HG03025 (cell line): Measurements from ENCODE around the gene PRKCA.

Source experiments
- ATAC-seq: cut with Tn5 transposase; IDR thresholded peaks from one replicate; pipeline ENCODE4 v1.9.1; 2021; ENCODE audit warnings: mild to moderate bottlenecking, moderate library complexity; ENCODE audit not compliant: unreplicated experiment, low FRiP score

The PRKCA gene

DNA sequence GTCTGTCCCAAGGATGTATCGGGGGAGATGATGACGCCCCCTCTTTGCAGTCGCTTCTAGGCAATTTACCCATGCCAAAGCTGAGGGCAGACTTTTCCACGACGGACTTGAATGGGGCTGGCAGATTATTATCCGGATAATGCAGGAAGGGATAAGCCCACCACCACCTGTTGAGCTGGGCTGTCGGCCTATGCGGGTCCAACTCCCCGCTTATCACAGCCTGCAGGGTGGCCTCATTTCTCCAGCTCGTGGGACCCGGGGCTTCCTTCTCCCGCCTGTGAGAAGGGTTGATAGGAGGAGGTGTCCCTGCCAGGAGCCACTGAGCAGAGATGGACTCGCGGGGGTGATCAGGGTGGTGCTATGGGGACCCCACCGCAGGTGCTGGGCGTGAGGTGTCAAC lies 533.1 kb downstream of the PRKCA start:
- ATAC-seq = no peak

DNA sequence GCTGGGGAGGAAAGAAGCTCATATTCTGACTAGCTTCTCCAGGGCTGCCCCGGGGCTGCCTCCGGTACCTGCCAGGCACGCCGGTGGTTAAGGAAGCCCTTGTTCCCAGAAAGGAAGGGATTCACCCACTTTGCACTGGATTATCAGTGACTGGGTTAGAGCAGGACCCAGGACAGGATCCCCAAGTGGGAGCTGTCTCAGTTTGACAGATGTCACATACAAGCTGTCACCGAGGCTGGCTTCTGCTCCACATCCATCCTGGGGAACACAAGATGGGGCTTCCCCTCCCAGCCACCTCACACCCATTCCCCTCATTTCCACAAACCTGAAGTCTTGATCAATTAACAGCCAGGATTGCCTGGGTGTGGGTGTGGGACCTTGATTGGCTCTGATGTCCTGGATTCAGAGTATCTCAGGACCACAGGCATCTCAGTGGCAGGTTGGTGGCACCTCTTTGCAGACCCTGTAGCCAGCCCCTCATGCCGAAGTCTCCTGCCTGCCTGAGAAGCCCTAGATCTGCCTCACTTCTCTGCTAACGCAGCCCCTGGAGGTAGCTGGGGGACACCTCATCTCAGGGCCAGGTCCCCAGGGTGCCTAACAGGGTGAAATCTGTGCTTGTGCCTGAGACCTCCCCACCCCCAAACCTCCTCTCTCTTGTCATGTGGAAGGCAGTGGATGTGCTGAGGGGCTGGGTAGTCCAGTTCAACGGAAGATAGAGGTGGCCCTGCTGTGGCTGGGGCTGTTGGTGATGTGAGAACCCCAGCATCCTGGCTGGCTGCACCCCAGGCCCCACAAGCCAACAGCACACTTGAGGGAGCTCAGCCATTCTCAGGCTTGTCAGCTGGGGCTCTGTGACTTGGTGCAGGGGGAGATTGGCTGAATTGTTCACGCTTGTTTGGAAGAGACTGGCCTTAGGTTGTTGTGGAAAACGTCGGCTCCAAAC lies 533.9 kb downstream of the PRKCA start:
- no peak for ATAC-seq

DNA sequence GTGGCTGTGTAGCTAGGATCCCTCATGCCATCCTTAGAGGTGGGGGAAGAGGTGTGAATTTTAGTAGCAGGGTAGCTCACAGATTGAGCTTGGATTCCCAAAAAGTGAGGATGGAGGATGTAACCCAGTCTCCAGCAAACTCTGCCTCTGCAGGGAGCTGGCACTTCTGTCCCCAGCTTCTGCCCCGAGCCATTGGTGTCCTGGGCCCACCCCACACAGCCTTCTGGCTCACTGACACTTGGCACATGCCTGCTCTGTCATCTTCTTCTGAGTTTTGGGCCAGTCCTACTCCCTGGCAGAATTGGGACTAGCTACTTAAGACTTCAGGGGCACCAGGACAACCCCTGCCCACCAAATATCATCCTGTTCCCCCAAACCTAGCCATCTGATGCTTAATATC lies 534.8 kb downstream of the PRKCA start:
- ATAC-seq = no peak

DNA sequence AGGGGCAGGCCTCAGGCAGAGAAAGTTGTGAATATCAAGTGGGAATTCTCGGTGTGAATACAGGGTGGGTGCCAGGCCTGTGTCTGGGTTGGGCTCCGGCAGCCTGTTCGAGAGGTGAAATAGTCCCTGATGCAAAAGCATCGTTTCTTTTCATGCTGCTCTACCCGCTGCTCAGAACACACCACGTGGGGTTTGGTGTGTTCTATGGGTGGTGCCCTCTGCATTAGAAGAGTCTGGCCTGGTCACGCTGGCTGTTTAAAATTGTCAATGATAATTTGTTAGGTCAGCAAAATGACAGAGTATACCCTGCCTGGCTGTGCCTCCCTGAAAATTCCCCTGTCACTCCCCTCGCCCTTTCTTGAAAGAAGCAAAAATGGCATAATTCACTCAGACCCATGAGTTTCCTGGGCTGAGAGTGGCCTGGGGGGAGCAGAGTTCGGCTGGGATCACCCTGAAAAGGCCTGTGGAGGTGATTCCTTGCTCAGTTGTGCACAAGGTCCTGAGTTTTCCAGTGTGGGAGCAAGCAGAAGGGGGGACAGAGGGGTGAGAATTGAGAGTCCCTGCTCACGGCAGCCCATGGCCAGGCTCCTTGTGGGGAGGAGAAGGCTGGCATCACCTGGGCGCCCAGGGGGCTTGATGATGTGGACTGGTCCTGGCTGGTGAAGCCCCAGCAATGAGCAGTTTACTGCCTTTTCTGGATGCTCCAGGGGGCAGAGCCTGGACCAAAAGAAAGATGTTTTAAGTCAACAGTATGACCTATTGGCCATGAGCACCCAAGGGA lies 535.7 kb downstream of the PRKCA start:
- no peak for ATAC-seq

DNA sequence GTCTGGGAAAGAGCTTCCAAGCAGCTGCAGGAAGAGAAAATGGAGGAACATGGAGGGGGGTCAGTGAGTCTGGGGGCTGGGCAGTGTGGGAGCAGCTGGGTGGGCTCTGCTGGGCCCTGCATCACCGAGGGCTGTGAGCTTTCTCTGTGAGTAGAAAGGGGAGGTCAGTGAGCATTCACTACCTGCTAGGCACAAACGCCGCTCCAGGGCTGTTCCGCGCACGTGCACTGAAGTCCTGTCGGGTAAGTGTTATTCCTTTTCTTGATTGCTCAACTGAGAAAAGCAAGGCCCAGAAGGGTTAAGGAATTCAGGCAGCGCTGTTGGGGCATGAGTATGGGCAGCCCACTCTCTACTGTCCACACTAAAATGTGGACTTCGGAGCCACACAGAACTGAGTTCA lies 537.2 kb downstream of the PRKCA start:
- no peak for ATAC-seq

DNA sequence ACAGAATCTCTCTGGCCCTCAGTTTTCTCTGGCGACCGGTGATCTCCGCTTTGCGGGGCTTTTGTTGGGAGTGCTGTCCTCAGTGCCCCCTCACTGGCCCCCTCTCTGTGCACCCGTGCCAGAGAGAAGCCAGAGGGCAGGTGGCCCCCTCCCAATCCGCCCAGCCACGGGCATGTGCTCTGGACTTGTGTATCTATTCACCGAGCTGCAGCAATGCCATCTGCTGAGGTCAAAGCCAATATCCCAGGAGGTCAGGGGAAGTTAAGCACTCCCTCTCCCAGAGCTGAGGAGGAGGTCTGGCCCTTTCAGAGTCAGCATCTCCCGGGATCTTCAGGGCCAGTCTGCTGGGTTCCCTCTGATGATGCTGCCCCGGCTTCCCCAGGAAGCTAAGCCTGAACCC lies 537.6 kb downstream of the PRKCA start:
- no peak for ATAC-seq

DNA sequence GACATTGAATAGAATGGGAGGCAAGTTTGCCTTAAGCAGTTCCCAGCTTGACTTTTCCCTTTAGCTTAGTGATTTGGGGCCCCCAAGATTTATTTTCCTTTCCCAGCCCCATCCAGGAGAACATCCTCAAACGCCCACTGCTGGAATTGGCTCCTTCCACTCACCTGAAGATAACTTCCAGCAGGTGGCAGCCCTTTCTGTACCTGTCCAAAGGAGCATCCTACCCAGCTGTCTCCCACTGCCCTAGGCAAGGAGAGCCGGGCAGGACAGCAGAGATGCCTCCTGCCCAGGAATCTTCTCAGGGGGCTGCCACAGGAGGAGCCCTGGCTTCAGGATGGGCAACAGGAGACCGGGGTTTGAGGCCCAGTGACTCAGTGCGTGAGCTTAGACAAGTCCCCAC lies 538.9 kb downstream of the PRKCA start:
- no peak for ATAC-seq

DNA sequence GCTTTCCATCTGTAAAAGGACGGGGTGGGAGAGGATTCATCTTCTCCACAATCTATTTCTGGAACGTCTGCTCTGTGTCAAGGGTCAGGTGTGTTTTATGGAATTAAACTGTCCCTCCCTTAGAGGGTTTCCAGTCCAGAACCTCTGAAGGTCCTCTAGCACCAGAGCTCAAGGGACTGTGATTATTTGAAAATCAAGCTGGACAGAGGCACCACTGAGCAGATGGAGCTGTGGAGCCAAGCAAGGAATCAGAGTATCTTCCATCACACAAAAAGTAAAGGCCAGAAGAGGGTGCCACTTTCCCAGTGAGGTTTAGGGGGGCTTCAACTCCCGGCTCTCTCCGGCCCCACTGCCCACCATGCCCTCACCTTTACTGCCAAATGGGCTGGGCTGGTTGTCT lies 539.3 kb downstream of the PRKCA start:
- ATAC-seq = no peak

DNA sequence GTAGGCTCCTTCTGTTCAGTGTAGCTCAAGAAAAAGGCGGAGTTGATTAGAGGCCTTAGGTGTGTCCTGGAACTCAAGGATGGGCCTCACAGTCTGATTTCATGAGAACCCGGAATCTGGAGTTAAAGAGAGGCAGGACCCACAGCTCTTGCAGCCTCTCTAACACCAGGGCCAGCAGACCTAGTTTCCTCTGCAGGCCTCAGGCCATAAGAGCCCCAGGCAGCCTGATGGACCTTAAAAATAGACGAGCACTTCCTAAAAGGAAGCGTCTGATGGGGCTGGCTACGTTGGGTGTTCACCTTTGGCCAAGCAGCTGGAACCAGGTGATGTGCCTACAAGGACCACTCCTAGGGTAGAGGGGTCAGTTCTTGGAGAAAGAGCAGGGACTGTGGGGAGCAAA lies 540.1 kb downstream of the PRKCA start:
- ATAC-seq = no peak

DNA sequence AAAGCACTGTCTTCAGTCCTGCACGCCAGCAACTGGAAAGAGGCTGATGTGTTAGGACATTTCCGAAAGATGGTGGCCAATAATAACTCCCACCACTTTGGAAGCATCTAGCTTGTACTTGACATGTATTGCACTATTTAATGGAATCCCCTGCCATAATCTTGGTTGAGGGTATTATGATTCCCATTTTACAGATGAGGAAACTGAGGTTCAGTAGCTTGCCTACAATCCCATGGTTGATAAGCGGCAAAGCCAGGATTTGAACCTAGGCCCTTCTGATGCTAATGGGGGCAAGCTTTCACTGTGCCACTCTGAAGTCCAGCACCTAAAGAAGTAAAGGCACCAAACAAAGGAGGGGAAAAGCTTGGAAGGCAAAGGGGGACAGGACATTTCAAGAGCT lies 540.5 kb downstream of the PRKCA start:
- ATAC-seq = no peak

DNA sequence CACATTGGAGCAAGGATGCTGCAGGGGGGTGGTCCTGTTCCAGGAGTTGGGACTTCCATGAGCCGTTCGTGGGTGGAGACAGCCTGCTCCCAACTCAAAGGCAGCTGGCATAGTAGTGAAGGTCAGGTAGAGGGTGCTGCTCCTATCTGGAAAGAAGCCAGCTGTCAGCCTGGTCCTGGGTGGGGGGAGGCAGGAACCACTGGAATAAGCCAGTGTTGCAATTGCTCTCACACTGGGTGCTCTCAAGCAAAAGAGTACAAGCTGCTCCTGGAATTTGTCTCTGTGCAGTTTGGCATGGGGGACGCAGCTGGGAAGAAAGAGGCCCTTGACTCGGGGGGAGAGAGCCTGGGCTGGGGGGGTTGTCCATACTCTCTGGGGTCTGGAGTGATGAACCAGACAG lies 541.2 kb downstream of the PRKCA start:
- no peak for ATAC-seq

DNA sequence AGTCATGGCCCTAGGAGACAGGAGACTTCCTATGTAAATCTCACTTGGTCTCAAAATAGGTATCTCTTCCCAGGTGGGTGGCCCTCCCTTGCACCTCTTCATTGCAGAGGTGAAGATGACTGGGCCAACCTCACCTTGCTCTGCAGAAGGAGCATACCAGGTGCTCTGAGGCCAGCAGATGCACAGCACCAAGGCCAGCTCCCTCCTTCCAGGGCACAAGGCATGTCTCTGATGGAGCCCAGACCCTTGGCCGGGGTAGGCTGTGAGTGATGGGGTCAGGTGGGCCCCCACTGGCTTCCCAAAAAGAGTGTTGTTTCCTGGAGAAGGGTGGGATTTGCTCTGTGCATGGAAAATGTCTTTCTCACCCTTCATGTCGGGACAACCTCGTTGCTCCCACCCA lies 545.3 kb downstream of the PRKCA start:
- no peak for ATAC-seq

DNA sequence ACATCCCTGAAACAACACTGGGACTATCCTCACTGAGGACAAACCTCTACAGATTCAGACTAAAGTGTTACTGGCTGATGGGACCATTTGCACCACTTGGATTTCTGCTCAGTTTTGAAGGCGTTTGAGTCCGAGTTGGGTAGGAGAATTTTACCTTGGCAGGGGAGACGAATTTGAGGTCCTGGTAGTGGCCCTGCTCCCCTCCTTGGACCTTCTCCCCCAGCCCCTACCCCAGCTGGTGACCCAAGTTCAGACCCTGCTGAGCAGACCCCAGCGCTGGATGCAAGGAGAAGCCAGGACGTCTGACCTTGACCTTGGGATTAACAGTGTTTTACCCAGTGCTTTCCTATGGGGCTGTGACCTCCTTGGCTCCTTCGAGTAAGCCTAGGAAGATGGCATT lies 546.1 kb downstream of the PRKCA start:
- no peak for ATAC-seq

DNA sequence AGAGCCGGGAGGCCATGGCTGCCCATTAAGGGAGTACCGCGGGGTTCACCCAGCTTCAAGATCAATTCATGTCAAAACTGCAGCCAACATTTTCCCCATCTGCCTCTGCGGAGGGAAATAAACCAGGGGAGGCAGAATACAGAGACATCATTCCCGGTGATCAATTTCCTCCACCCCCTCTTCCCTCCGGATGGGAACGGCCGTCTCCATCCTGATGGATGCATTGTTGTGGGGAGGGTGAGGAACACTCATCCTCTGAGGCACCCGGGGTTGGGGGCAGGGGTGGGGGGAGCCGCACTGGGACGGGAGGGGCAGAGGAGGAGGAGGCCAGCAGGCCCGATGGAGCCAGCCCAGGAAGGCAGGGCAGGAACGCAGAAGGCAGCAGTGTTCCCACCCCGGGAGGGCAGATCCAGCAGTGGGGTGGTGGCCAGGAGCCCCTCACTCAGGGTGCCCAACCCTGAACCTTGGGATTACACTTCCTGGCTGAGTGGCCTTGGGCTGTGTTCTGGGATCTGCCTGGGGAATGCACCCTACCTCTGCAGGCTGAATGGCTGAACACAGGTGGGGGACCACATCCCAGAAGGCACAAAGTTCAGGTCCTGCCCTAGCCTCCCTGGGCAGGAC lies 546.7 kb downstream of the PRKCA start:
- no peak for ATAC-seq

DNA sequence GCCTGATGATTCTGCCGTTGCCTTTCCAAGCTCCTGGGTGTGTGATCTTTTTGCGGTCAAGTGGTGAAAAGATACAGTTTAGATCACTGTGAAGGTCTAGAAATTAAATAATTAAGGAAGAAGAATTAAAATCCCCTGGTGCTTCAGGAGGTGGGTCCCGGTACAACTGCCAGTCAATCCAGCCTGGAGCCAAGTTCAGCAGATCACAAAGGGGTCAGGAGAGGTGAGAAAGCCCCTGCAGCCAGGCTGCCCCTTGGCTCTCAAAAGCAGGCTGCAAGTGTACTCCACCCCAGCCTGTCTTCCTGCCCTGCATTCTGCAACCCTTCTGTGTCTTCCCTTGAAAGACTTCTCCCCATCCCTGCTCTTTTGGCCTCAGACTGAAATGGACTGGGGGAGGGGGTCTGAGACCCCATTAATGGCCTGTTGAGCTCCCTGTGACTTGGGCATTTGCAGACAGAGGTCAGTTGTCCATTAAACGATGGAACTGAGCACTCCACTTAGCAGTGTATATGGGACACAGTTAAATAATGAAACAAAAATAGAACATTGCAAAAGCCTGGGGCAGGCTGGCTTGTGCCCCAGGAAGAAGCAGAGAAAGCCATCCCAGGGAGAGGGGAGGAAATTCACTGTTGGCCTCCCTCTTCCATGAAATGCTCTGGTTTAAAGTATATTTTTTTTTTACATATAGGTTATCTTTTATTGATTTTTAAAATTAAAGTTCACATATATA lies 547.6 kb downstream of the PRKCA start:
- ATAC-seq = no peak

DNA sequence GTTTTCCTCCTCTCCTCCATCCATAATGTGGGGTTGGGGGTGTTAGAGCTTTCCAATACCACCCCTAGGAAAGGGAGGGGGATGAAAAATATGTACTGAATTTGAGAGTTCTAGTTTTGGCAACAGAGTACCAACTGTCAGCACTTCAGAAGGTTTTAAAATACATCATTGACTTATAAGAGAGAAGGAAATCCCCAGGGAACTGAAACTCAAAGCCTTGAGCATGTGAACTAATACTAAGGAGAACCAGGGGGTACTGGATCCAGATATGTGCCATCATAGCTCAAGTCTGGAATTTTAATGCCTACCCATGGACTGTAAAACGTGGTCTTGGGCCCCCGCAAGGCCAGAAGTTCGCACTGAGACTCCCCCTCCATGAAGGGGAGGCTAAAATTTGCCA lies 548.3 kb downstream of the PRKCA start:
- no peak for ATAC-seq

DNA sequence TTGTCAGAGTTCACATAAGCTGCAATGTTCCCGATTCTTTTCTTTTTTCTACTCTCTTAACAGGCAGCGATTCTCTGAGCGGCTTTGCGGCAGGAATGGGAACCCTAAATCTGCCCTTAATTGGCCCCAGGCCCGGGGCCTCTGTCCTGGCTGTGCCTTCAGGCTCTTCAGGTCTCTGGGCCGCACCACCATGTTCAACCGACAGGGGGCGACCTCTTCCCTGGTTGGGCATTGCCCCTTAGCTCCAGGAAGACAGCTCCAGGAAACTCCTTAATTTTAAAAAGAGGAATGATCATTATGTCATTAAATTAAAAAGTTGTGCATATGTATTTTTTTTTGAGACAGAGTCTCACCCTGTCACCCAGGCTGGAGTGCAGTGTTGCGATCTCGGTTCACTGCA lies 552.8 kb downstream of the PRKCA start:
- no peak for ATAC-seq

DNA sequence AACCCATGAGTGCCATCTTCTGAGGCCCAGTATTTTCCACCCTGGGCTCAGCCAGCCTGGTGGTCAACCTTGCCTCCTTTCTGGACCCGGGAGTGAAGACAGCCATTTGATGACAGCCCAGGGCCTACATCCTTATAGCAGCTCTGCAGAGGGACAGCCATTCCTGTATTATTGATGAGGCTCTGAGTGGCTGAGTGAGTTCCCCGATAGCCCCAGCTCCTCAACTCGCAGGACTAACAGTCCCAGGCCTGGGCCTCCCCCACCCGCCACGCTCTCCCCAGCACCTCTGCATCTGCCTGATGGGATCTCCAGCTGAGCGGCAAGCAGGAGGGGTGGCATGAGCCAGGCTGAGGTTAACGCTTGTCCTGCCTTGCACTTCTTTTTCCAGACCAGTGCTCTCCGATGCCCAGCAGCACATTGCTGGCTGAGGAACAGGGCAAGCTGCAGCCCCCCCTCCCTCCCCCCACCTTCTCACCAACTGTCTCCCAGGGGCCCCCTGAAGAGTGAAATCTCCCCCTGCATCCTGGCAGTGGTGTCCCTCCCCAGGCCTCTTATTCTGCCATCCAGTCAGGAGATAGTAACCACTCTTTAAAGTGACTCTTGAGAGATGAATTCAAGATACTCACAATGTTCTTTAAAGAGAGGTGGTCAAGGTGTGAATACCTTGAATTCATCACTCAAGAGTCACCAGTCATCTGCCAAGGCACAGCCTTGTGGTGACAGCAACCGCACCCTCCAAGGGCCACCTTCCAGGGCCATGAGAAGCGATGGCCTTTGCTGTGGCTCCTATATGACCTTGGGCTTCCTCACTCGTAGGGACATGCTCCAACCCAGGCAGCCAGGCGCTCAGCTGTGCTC lies 556.0 kb downstream of the PRKCA start:
- no peak for ATAC-seq

DNA sequence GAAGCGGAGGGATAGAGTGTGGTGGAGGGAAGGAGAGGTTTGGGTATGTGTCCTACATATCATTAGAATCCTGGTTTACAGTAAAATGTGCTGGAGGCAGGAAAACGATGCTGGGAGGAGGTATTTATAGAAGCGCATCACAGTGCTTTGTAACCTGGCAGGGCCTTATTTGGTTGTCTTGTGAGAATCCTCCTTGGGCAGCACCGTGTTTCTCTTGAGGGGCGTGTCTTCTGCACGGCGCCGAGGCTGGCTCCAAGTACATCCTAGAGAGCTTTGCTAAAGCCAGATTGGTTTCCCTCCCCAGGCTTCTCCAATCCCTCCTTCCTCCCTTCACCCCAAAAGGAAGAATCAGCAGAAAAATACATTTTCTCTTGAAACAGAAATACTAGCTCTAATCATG lies 556.9 kb downstream of the PRKCA start:
- ATAC-seq = no peak

DNA sequence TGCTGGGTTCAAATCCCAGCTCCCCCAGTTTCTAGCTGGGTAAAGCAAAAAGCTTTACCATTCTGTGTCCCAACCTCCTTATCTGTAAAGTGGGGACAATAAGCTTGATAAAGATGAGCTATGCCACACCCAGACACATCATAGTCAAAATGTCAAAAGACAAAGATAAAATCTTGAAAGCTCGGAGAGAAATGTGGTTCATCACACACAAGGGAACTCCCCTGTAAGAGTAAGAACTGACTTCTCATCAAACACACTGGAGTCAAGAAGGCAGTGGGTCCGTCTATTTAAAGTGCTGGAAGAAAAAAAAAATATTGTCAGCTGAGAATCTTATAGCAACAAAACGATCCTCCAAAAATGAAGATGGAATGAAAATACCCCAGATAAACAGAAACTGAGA lies 557.8 kb downstream of the PRKCA start:
- ATAC-seq = no peak
